Chondrocyte (in vitro differentiated cells): Measurements from ENCODE around the gene P2RY10. TPM values are rescaled to one million over a fixed set of nuclear protein-coding genes. Genes with fewer than 3 reads are reported as not detected.
A peak's percentile ranks its signal among the peaks of the same experiment; 100 is the strongest.

Source experiments
- DNase-seq: peaks from one replicate; pipeline ENCODE4 v3.0.0; 2021; ENCODE audit warnings: mixed read lengths, low spot score
- H3K27ac Mint-ChIP-seq: one replicate; pipeline ENCODE4 v1.8.0; 2021; ENCODE audit warnings: mild to moderate bottlenecking, moderate library complexity, mixed read lengths; ENCODE audit not compliant: unreplicated experiment
- H3K27me3 Mint-ChIP-seq: 2 replicates; pipeline ENCODE4 v1.8.0; 2021; ENCODE audit warnings: low read depth, mixed read lengths
- H3K36me3 Mint-ChIP-seq: 2 replicates; pipeline ENCODE4 v1.8.0; 2021; ENCODE audit warnings: low read depth, mixed read lengths
- H3K4me1 Mint-ChIP-seq: 2 replicates; pipeline ENCODE4 v1.8.0; 2021; ENCODE audit warnings: low read depth, mild to moderate bottlenecking, mixed read lengths
- H3K4me3 Mint-ChIP-seq: one replicate; pipeline ENCODE4 v1.8.0; 2021; ENCODE audit warnings: mild to moderate bottlenecking, moderate library complexity, mixed read lengths; ENCODE audit not compliant: unreplicated experiment
- H3K9me3 Mint-ChIP-seq: 2 replicates; pipeline ENCODE4 v1.8.0; 2021; ENCODE audit warnings: low read depth, mixed read lengths
- CTCF ChIP-seq: fragments of 200-600 bp; sonication (generic); IDR thresholded peaks from 2 replicates; pipeline ENCODE4 v1.5.0; 2021; ENCODE audit warnings: antibody characterized with exemption, mild to moderate bottlenecking, moderate library complexity
- long read RNA-seq: library from polyadenylated mRNA; stranded (forward); transcript quantifications from one replicate; pipeline ENCODE4 v2.0.0, GENCODE V29; 2021
- total RNA-seq: library from RNA; stranded (reverse); gene quantifications from 3 replicates; pipeline ENCODE4 v1.2.1, GENCODE V29; 2021

Gene P2RY10, protein sequence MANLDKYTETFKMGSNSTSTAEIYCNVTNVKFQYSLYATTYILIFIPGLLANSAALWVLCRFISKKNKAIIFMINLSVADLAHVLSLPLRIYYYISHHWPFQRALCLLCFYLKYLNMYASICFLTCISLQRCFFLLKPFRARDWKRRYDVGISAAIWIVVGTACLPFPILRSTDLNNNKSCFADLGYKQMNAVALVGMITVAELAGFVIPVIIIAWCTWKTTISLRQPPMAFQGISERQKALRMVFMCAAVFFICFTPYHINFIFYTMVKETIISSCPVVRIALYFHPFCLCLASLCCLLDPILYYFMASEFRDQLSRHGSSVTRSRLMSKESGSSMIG
- not detected in 3 replicates for total RNA-seq
- long read RNA-seq: 0 reads

DNA sequence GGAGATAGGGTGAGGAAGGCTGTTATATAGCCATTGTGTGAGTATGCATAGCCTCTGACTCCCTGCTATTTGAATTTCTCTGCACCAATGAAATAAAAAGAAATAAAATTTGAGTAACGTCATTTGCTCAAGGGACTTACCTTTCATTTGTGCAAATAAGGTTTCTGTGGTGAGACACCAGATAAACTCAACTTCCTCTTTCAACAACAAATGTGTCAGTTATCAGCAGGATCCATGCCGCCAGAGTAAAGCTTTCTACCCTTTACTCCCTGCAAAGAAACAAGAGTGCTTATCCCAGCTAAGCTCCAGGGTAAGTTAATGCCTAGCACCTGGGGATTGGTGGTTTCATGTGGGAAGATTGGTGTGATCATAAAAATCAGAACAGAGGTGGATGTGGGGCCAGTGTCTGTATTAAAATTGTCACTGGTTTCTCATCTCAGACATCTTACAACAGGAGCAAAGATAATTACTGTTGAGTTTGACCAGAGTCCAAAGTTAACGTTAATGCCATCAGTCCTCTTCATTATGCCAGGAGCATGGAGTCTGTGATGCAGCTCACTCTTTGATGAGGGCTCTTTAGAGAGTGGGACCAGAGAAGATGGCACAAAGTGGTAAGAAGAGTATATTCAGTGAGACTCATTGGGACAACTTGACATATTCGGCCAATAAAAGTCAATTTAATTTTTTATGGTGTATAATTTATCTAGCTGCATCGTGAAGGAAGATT is at the start of gene P2RY10:
Gene P2RY10 (plus strand): TSS at position 206 of the 727 bp plus-strand sequence. CDS start 15,130 bp downstream, outside the sequence.
- H3K27me3 Mint-ChIP-seq: peaks cover 7% of the 10 kb centered on the region

DNA sequence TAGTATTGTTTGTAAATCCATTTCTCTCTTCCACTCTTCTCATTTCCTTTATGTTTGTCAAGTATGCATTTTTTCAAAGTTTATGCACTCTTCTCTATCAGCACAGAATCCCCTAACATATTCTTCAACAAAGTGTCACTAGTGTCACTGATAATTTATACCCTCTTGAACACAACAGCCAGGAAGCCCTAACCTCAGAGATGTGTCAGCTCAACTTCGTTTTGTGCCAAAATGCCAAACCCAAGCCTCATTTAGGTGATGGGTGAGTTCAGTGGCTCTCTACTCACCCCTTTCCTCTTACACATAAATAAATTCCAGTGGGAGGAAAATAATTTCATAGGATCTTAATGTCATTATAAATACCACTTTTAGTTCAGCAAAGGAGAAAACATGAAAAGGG is 22.4 kb upstream of the P2RY10 start:
- no peaks in the 10 kb centered on the region for H3K36me3 Mint-ChIP-seq
- peaks cover 2% of the 10 kb centered on the region for H3K4me1 Mint-ChIP-seq
- H3K27me3 Mint-ChIP-seq: no peaks in the 10 kb centered on the region
- no peak for DNase-seq
- H3K27ac Mint-ChIP-seq: no peak overlapping the region
- no peak overlapping the region for H3K4me3 Mint-ChIP-seq
- TF ChIP-seq CTCF: no peak
- H3K9me3 Mint-ChIP-seq: peaks cover 8% of the 10 kb centered on the region

More for the DNA sequence above, at the start of gene P2RY10:
- no peaks in the 10 kb centered on the region for H3K4me1 Mint-ChIP-seq
- H3K9me3 Mint-ChIP-seq: peaks cover 16% of the 10 kb centered on the region
- H3K36me3 Mint-ChIP-seq: no peaks in the 10 kb centered on the region
- H3K4me3 Mint-ChIP-seq: no peak within 1 kb of the TSS
- no peak for TF ChIP-seq CTCF
- no peak within 1 kb of the TSS for H3K27ac Mint-ChIP-seq
- DNase-seq: no peak

- Mint-ChIP-seq H3K4me1 (peaks cover 2% of the 10 kb centered on the region), H3K27me3 (no peaks in the 10 kb centered on the region), H3K4me3 (no peak overlapping the region), H3K27ac (peak overlapping the region; percentile 37), H3K9me3 (peaks cover 6% of the 10 kb centered on the region), H3K36me3 (no peaks in the 10 kb centered on the region)
- DNase-seq: no peak
- no peak for TF ChIP-seq CTCF
Measured at GRCh38 chrX:78923198-78924015, 21.8 kb upstream of the P2RY10 start.

DNA sequence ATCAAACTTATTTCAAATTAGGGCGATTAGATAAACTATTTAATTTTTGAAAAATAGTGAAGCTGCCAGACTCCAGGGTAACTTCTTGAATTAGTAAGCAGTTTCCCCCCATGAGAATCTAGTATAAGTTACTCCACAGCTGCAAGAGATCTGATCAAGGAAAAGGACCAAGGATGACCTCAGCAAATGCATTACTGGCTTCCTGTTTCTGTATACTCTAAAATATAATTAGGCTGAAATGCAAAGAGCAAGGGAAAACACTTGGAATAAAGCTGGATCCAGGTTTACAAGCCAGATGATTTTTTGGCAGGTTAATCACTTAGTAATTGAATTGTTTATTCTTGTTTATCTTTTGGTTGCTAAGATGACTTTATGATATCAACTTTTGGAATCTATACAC is 13.4 kb upstream of the P2RY10 start:
- H3K27ac Mint-ChIP-seq: no peak overlapping the region
- H3K4me1 Mint-ChIP-seq: peaks cover 4% of the 10 kb centered on the region
- no peak overlapping the region for H3K4me3 Mint-ChIP-seq
- DNase-seq: no peak
- no peak for TF ChIP-seq CTCF
- no peaks in the 10 kb centered on the region for H3K36me3 Mint-ChIP-seq
- no peaks in the 10 kb centered on the region for H3K27me3 Mint-ChIP-seq
- peaks cover 18% of the 10 kb centered on the region for H3K9me3 Mint-ChIP-seq

GRCh38 chrX:78934866-78935265 is 10.3 kb upstream of the P2RY10 start:
- H3K36me3 Mint-ChIP-seq: no peaks in the 10 kb centered on the region
- no peak overlapping the region for H3K27ac Mint-ChIP-seq
- no peaks in the 10 kb centered on the region for H3K27me3 Mint-ChIP-seq
- H3K9me3 Mint-ChIP-seq: peaks cover 30% of the 10 kb centered on the region
- no peak for DNase-seq
- no peak overlapping the region for H3K4me3 Mint-ChIP-seq
- no peak for TF ChIP-seq CTCF
- H3K4me1 Mint-ChIP-seq: peaks cover 4% of the 10 kb centered on the region
